Natural killer cell treated with Interleukin-12 subunit alpha and Interleukin-12 subunit beta and Interleukin-15 and Interleukin-18, amount 100 ng/mL, for 72 hours (primary cell): ENCODE data around the gene CCDC178. TPM values are rescaled to one million over a fixed set of nuclear protein-coding genes. Genes with fewer than 3 reads are reported as not detected.

ENCODE experiments used
- ATAC-seq, 2 donors: fragments of 150-1000 bp; cut with Tn5 transposase in 1 of 2; sonication (Bioruptor Pico), chemical (Tn5 transposase) in 1 of 2; 2 replicates each; pipeline ENCODE4 v1.10.0; 2021
- DNase-seq: peaks from one replicate; pipeline ENCODE4 v3.0.0; 2022; ENCODE audit warnings: low spot score
- H3K27ac Mint-ChIP-seq, 2 donors: 1 replicate in 1 of 2; 2 replicates in 1 of 2; pipeline ENCODE4 v1.8.0; 2022; ENCODE audit warnings: mixed read lengths in 2 of 2, mild to moderate bottlenecking in 1 of 2, moderate library complexity in 1 of 2
- H3K27me3 Mint-ChIP-seq, 2 donors: 1 replicate in 1 of 2; 2 replicates in 1 of 2; pipeline ENCODE4 v1.8.0; 2022; ENCODE audit warnings: mixed read lengths in 2 of 2
- H3K36me3 Mint-ChIP-seq: one replicate; pipeline ENCODE4 v1.8.0; 2022; ENCODE audit warnings: mixed read lengths
- H3K4me1 Mint-ChIP-seq, 2 donors: 1 replicate in 1 of 2; 2 replicates in 1 of 2; pipeline ENCODE4 v1.8.0; 2022; ENCODE audit warnings: low read depth in 2 of 2, mixed read lengths in 2 of 2, mild to moderate bottlenecking in 1 of 2
- H3K4me3 Mint-ChIP-seq: one replicate; pipeline ENCODE4 v1.8.0; 2022; ENCODE audit warnings: mixed read lengths
- H3K9me3 Mint-ChIP-seq: 2 replicates; pipeline ENCODE4 v1.8.0; 2022; ENCODE audit warnings: mixed read lengths
- total RNA-seq, 2 donors: library from RNA; stranded (reverse); gene quantifications; one replicate each; pipeline ENCODE4 v1.2.3, GENCODE V29; 2022

Gene CCDC178
- total RNA-seq, 2 donors from 2014 or later = not detected

GRCh38 chr18:33326975-33327374, 113.5 kb downstream of the CCDC178 start:
- H3K36me3 Mint-ChIP-seq = peaks cover 5% of the 10 kb centered on the region

GRCh38 chr18:33317640-33318039, 122.9 kb downstream of the CCDC178 start:
- Mint-ChIP-seq H3K27ac (no peak overlapping the region), H3K27me3 (no peaks in the 10 kb centered on the region), H3K36me3 (peaks cover 7% of the 10 kb centered on the region), H3K4me3 (no peak overlapping the region), H3K9me3 (peaks cover 15% of the 10 kb centered on the region), H3K4me1 (no peaks in the 10 kb centered on the region)
- no peak for ATAC-seq
- DNase-seq = no peak

More at GRCh38 chr18:33326975-33327374, 113.5 kb downstream of the CCDC178 start:
- ATAC-seq (no peak), DNase-seq (no peak)
- Mint-ChIP-seq H3K4me1 (no peaks in the 10 kb centered on the region), H3K27ac (no peak overlapping the region), H3K9me3 (peaks cover 13% of the 10 kb centered on the region), H3K4me3 (no peak overlapping the region), H3K27me3 (no peaks in the 10 kb centered on the region)

GRCh38 chr18:33316146-33316587, 124.4 kb downstream of the CCDC178 start:
- no peak overlapping the region for H3K27ac Mint-ChIP-seq
- H3K4me3 Mint-ChIP-seq = no peak overlapping the region
- H3K9me3 Mint-ChIP-seq = peaks cover 15% of the 10 kb centered on the region
- H3K36me3 Mint-ChIP-seq = peaks cover 8% of the 10 kb centered on the region
- no peak for DNase-seq
- no peak for ATAC-seq
- H3K27me3 Mint-ChIP-seq = no peaks in the 10 kb centered on the region
- H3K4me1 Mint-ChIP-seq = no peaks in the 10 kb centered on the region

- no peaks in the 10 kb centered on the region for H3K27me3 Mint-ChIP-seq
- ATAC-seq = no peak
- peaks cover 8% of the 10 kb centered on the region for H3K36me3 Mint-ChIP-seq
- DNase-seq = no peak
- no peak overlapping the region for H3K4me3 Mint-ChIP-seq
- H3K27ac Mint-ChIP-seq = no peak overlapping the region
- no peaks in the 10 kb centered on the region for H3K4me1 Mint-ChIP-seq
- H3K9me3 Mint-ChIP-seq = peaks cover 15% of the 10 kb centered on the region
Measured at GRCh38 chr18:33307520-33307919, 133.0 kb downstream of the CCDC178 start.

- H3K36me3 Mint-ChIP-seq = peaks cover 4% of the 10 kb centered on the region
- ATAC-seq (no peak), DNase-seq (no peak)
- H3K4me1 Mint-ChIP-seq = no peaks in the 10 kb centered on the region
- H3K27me3 Mint-ChIP-seq = no peaks in the 10 kb centered on the region
- H3K9me3 Mint-ChIP-seq = peaks cover 29% of the 10 kb centered on the region
- H3K27ac Mint-ChIP-seq = no peak overlapping the region
- no peak overlapping the region for H3K4me3 Mint-ChIP-seq
Measured at GRCh38 chr18:33304277-33304676, 136.2 kb downstream of the CCDC178 start.

GRCh38 chr18:33291539-33291938, 149.0 kb downstream of the CCDC178 start:
- Mint-ChIP-seq H3K4me3 (no peak overlapping the region), H3K27ac (no peak overlapping the region), H3K36me3 (no peaks in the 10 kb centered on the region), H3K9me3 (peaks cover 13% of the 10 kb centered on the region), H3K27me3 (no peaks in the 10 kb centered on the region), H3K4me1 (no peaks in the 10 kb centered on the region)
- ATAC-seq = no peak
- no peak for DNase-seq

GRCh38 chr18:33288082-33288716, 152.3 kb downstream of the CCDC178 start:
- no peaks in the 10 kb centered on the region for H3K36me3 Mint-ChIP-seq

GRCh38 chr18:33282709-33283333, 157.7 kb downstream of the CCDC178 start:
- H3K27me3 Mint-ChIP-seq = no peaks in the 10 kb centered on the region
- DNase-seq = no peak
- no peaks in the 10 kb centered on the region for H3K36me3 Mint-ChIP-seq
- no peak overlapping the region for H3K27ac Mint-ChIP-seq
- no peak overlapping the region for H3K4me3 Mint-ChIP-seq
- H3K9me3 Mint-ChIP-seq = peaks cover 1% of the 10 kb centered on the region
- peak in 1 of 2 donors; percentile 32 for ATAC-seq
- H3K4me1 Mint-ChIP-seq = no peaks in the 10 kb centered on the region

More at GRCh38 chr18:33288082-33288716, 152.3 kb downstream of the CCDC178 start:
- H3K4me1 Mint-ChIP-seq = no peaks in the 10 kb centered on the region
- peaks cover 13% of the 10 kb centered on the region for H3K9me3 Mint-ChIP-seq
- H3K27ac Mint-ChIP-seq = no peak overlapping the region
- ATAC-seq (no peak), DNase-seq (no peak)
- no peak overlapping the region for H3K4me3 Mint-ChIP-seq
- no peaks in the 10 kb centered on the region for H3K27me3 Mint-ChIP-seq

- Mint-ChIP-seq H3K27me3 (no peaks in the 10 kb centered on the region), H3K9me3 (peaks cover 5% of the 10 kb centered on the region), H3K4me3 (no peak overlapping the region), H3K4me1 (no peaks in the 10 kb centered on the region), H3K27ac (no peak overlapping the region), H3K36me3 (no peaks in the 10 kb centered on the region)
- ATAC-seq = peak in 1 of 2 donors; percentile 52
- no peak for DNase-seq
Measured at GRCh38 chr18:33282142-33282541, 158.4 kb downstream of the CCDC178 start.

GRCh38 chr18:33277431-33277830, 163.1 kb downstream of the CCDC178 start:
- ATAC-seq (no peak), DNase-seq (no peak)
- no peaks in the 10 kb centered on the region for H3K4me1 Mint-ChIP-seq
- peaks cover 9% of the 10 kb centered on the region for H3K9me3 Mint-ChIP-seq
- H3K27ac Mint-ChIP-seq = no peak overlapping the region
- H3K27me3 Mint-ChIP-seq = no peaks in the 10 kb centered on the region
- no peaks in the 10 kb centered on the region for H3K36me3 Mint-ChIP-seq
- no peak overlapping the region for H3K4me3 Mint-ChIP-seq

GRCh38 chr18:33275843-33276242, 164.7 kb downstream of the CCDC178 start:
- no peaks in the 10 kb centered on the region for H3K4me1 Mint-ChIP-seq
- DNase-seq (no peak), ATAC-seq (no peak)
- no peak overlapping the region for H3K4me3 Mint-ChIP-seq
- H3K36me3 Mint-ChIP-seq = no peaks in the 10 kb centered on the region
- H3K27me3 Mint-ChIP-seq = no peaks in the 10 kb centered on the region
- H3K9me3 Mint-ChIP-seq = peaks cover 9% of the 10 kb centered on the region
- no peak overlapping the region for H3K27ac Mint-ChIP-seq

- H3K27ac Mint-ChIP-seq = no peak overlapping the region
Measured at GRCh38 chr18:33270297-33270696, 170.2 kb downstream of the CCDC178 start.

GRCh38 chr18:33269223-33269622, 171.3 kb downstream of the CCDC178 start:
- Mint-ChIP-seq H3K4me3 (no peak overlapping the region), H3K9me3 (peaks cover 9% of the 10 kb centered on the region), H3K36me3 (no peaks in the 10 kb centered on the region), H3K4me1 (no peaks in the 10 kb centered on the region), H3K27me3 (no peaks in the 10 kb centered on the region), H3K27ac (no peak overlapping the region)
- no peak for ATAC-seq
- no peak for DNase-seq

More at GRCh38 chr18:33270297-33270696, 170.2 kb downstream of the CCDC178 start:
- DNase-seq (no peak), ATAC-seq (no peak)
- H3K36me3 Mint-ChIP-seq = no peaks in the 10 kb centered on the region
- H3K9me3 Mint-ChIP-seq = peaks cover 7% of the 10 kb centered on the region
- H3K4me1 Mint-ChIP-seq = no peaks in the 10 kb centered on the region
- H3K27me3 Mint-ChIP-seq = no peaks in the 10 kb centered on the region
- H3K4me3 Mint-ChIP-seq = no peak overlapping the region

- DNase-seq (no peak), ATAC-seq (no peak)
- H3K4me3 Mint-ChIP-seq = no peak overlapping the region
- H3K9me3 Mint-ChIP-seq = peaks cover 13% of the 10 kb centered on the region
- no peak overlapping the region for H3K27ac Mint-ChIP-seq
- H3K27me3 Mint-ChIP-seq = no peaks in the 10 kb centered on the region
- no peaks in the 10 kb centered on the region for H3K36me3 Mint-ChIP-seq
- no peaks in the 10 kb centered on the region for H3K4me1 Mint-ChIP-seq
Measured at GRCh38 chr18:33264566-33264965, 176.0 kb downstream of the CCDC178 start.
